ENCODE results near the gene EXD3. TPM values are rescaled to one million over a fixed set of nuclear protein-coding genes. Genes with fewer than 3 reads are reported as not detected.

The EXD3 gene, protein sequence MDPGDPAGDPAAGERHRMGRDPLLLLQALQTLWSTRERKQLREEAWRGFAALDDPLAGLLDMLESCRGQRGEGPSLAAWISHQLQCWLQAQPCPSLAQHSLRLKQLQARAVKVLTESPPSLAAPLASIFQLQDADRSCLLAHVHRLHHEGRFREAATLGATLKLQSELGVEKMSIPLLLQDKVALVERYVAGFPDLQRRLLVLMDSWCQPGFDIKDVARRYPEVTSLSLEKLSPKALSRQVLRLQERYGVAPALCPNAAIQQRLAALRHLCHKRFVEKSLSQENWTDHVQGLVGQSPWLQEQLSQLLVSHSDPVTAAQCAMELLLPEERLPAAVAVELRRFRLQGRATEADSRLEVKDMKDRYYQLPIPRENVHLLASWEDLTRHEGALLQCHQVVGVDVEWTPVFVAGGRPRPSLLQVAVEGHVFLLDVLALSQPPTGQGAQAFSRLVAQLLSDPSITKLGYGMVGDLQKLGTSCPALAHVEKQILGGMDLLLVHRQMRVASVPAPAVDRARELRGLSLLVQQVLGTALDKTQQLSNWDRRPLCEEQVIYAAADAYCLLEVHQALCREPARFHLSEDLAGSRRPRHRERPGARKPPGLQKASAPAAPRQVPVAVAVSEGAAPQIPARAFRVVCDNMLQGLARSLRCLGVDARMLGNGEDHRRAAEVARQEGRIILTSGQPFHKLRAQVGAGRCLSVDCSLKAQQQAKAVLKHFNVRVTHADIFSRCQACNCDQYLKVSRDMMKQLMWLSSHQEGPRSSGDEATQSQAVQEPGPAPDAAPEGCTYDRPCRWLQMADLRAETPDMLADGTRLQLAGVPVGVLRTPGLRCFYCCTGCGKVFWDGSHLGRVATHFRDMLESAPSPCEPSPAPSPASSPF
- total RNA-seq, result 9.0 and 9.3 TPM in 2 replicates

DNA sequence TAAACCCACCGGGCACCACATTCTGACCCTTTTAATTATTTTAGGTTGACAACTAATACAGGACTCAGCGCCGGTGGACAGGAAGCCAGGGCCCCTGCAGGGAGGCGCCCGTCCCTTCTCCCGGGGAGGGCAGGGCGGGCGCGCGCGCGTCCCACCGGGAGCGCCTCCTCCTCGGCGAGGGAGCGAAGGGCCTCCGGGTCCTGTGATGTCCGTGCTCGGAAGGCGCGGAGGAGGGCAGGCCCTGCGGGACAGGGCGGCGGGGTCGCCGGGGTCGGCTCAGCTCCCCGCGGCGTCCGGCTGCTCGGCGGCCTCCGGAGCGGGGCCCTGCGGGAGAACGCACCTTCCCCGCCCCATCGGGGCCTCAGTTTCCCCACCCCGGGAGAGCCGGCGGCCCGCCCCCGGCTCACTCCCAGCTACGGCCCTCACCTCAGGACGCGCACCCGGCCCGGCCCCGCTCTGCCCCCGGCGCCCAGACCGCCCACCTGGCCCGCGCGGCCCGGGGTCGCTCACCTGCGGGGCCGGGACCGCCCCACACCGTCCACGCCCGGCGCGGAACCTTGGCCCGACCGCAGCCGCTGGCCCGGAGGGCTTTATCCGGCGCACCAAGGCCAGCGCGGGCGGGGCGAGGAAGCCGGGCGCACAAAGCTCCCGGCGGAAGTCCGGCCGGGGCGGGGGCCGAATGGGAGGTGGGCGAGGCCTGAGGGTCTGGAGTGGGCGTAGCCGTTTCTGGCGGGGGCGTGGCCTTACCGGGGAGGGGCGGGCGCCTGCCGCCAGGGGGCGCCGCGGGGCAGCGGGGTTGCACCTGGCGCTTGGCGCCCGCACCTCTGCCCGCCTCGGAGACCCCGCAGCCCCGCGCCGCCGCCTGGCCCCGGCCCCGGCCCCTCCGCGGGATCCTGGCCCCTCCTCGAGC lies at the start of gene EXD3, which contains the start of gene NOXA1:
Gene EXD3 (minus strand): TSS at position 559 of the 910 bp plus-strand sequence. CDS start 27,805 bp downstream, outside the sequence.
Gene NOXA1 (plus strand): TSS at position 790 of the 910 bp plus-strand sequence. CDS start 137 bp downstream, outside the sequence.

DNA sequence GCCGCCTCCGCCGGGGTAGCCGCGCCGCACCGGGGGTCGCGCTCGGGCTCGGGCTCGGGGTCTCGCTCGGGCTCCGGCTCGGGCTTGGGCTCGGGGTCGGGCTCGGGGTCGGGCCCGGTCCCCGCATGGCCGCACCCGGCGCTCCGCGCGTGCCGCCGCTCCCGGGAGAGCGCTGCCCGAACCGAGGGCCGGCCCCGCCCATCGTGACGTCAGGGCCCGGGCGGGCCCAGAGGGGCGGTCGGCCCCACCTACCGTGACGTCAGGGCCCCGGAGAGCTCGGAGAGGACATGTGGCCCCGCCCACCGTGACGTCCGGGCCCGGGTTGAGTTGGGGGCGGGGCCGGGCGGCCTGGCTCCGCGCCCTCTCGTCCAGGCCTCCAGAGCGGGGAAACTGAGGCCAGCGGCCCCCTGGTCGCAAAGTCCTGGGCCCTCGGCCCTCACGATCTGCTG lies 36.2 kb upstream of the EXD3 start, which contains the start of gene NSMF:
Gene NSMF (minus strand): TSS at position 183 of the 449 bp plus-strand sequence. CDS start 232 bp downstream, outside the sequence.

GRCh38 chr9:137441289-137441934 lies 18.4 kb upstream of the EXD3 start, which contains the start of gene ENTPD8:
Gene ENTPD8, minus strand, starts transcription at chr9:137441357. Its CDS starts 3,072 bp downstream, at chr9:137438285.

DNA sequence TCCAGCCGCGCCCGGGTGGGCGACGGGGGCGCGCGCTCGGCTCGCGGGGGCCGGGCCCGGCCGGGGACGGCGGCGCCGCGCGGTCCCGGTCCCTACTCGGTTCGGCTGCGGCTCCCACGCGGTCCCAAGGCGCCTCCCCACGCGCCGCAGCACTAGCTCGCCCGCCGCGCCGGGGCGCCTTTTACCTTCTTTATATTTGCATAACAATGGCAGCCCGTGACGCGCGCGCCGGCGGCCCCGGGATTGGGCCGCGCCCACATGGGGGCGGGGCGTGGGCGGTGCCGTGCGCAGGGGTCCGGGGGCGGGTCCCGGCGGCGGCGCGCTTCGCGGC lies 120.9 kb downstream of the EXD3 start, which contains the start of gene NRARP:
Gene NRARP (minus strand): TSS at position 154 of the 331 bp plus-strand sequence. CDS start 343 bp downstream, outside the sequence.

DNA sequence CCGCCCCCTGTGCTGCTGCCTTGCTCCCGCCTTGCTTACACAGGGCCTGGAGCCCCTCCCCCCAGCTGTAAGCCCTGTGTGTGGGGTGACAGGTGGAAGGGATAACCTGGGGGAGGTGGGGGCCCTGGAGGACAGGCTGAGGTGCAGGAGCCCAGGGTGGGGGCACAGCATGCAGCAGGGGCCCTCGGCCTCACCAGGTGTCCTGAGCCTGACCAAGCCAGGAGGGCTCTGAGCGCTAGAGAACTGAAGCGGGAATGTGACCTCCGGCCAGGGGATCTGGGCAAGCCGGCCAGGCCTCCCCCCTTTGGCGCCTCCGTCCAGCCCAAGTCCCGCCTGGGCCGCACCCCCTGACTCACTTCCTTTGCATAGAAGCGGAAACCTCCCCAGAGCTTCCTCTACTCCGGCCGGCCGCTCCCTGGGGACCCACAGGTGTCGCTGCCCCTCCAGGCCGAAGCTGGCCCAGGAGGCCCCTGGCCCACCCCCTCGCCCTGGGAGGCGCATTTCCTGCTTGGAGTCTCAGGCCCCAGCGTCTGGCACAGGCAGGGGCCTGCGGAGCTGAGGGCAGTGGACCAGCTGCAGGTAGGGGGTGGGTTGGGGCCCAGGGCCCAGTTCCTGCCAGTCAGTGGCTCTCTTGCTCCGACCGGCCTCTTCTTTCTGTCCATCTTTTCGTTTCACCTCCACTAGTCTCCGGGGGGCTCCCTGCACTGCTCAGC lies 145.5 kb downstream of the EXD3 start, which contains the start of gene TOR4A:
Gene TOR4A (plus strand): TSS at position 398 of the 713 bp plus-strand sequence. CDS start 964 bp downstream, outside the sequence.

Other genes with a start within 250 kb of the EXD3 start
- 28.2 and 31.2 TPM in 2 replicates for gene ANAPC2, start 234.6 kb downstream of the EXD3 start, total RNA-seq
- 84.6 and 91.9 TPM in 2 replicates for gene SSNA1, start 234.5 kb downstream of the EXD3 start, total RNA-seq
- 6.3 and 8.7 TPM in 2 replicates for gene TPRN, start 222.4 kb downstream of the EXD3 start, total RNA-seq
- 25.2 and 27.3 TPM in 2 replicates for gene TMEM203, start 217.5 kb downstream of the EXD3 start, total RNA-seq
- 8.2 and 11.1 TPM in 2 replicates for gene NDOR1, start 217.5 kb downstream of the EXD3 start, total RNA-seq
- 0.13 and 0.43 TPM in 2 replicates for gene RNF208, start 200.9 kb downstream of the EXD3 start, total RNA-seq
- 0.27 and 0.29 TPM in 2 replicates for gene CYSRT1, start 198.0 kb downstream of the EXD3 start, total RNA-seq
- gene RNF224, start 195.7 kb downstream of the EXD3 start, total RNA-seq, result 0.07 TPM in 1 of 2 replicates, not detected in the other
- not detected in 2 replicates for gene SLC34A3, start 192.3 kb downstream of the EXD3 start, total RNA-seq
- 240 and 376 TPM in 2 replicates for gene TUBB4B, start 181.9 kb downstream of the EXD3 start, total RNA-seq
- gene STPG3, start 171.9 kb downstream of the EXD3 start, total RNA-seq, result not detected in 2 replicates
- gene NELFB, start 167.8 kb downstream of the EXD3 start, total RNA-seq, result 52.3 and 62.5 TPM in 2 replicates
- 48.3 and 50.1 TPM in 2 replicates for gene TOR4A, start 145.4 kb downstream of the EXD3 start, total RNA-seq
- 12.1 and 16.5 TPM in 2 replicates for gene NRARP, start 120.9 kb downstream of the EXD3 start, total RNA-seq
- 0.27 and 0.29 TPM in 2 replicates for gene NOXA1, start 231 bp upstream of the EXD3 start, total RNA-seq
- not detected in 2 replicates for gene ENTPD8, start 18.2 kb upstream of the EXD3 start, total RNA-seq
- 38.8 and 44.0 TPM in 2 replicates for gene NSMF, start 36.2 kb upstream of the EXD3 start, total RNA-seq
- gene PNPLA7, start 127.2 kb upstream of the EXD3 start, total RNA-seq, result 0.22 and 0.66 TPM in 2 replicates
- 37.7 and 45.1 TPM in 2 replicates for gene MRPL41, start 128.7 kb upstream of the EXD3 start, total RNA-seq
- 22.8 and 23.9 TPM in 2 replicates for gene DPH7, start 155.8 kb upstream of the EXD3 start, total RNA-seq
- gene ZMYND19, start 167.3 kb upstream of the EXD3 start, total RNA-seq, result 16.8 and 19.7 TPM in 2 replicates
- gene ARRDC1, start 182.5 kb upstream of the EXD3 start, total RNA-seq, result 14.8 and 21.1 TPM in 2 replicates
- 51.7 and 60.1 TPM in 2 replicates for gene EHMT1, start 195.8 kb upstream of the EXD3 start, total RNA-seq

All from thoracic aorta endothelial cell (primary cell).